T-helper 2 cell treated with Interferon-gamma antibody and Interleukin-4, amounts not matched to agents 100 ng/mL and 5 ng/mL, for 36 hours (primary cell): Measurements from ENCODE around the gene KIRREL3. TPM values are rescaled to one million over a fixed set of nuclear protein-coding genes. Genes with fewer than 3 reads are reported as not detected.

Experiments
- intact Hi-C: fragments of 100-400 bp; cut with micrococcal nuclease; formaldehyde crosslinking; loops from one replicate; pipeline ENCODE4 v1.15.1; 2023
- total RNA-seq: library from RNA; stranded (reverse); gene quantifications from 2 replicates; pipeline ENCODE4 v1.2.3, GENCODE V29; 2022

KIRREL3 gene
- total RNA-seq, 1 donor from 2014 or later, result not detected

GRCh38 chr11:126430581-126431335, 569.8 kb downstream of the KIRREL3 start:
- intact Hi-C loops, result no loop called here

- intact Hi-C loops, result no loop called here
These were observed 573.5 kb downstream of the KIRREL3 start for GRCh38 chr11:126426820-126427749.

- intact Hi-C loops, result no loop called here
These were observed 574.5 kb downstream of the KIRREL3 start for GRCh38 chr11:126426106-126426505.

- intact Hi-C loops, result no loop called here
These were observed 576.0 kb downstream of the KIRREL3 start for GRCh38 chr11:126424471-126425039.

- intact Hi-C loops, result no loop called here
These were observed 576.8 kb downstream of the KIRREL3 start for GRCh38 chr11:126423743-126424142.

- intact Hi-C loops, result no loop called here
These were observed 577.4 kb downstream of the KIRREL3 start for GRCh38 chr11:126423154-126423553.

- intact Hi-C loops, result no loop called here
These were observed 578.1 kb downstream of the KIRREL3 start for GRCh38 chr11:126422446-126422845.

GRCh38 chr11:126421271-126421671, 579.3 kb downstream of the KIRREL3 start:
- intact Hi-C loops, result no loop called here

- intact Hi-C loops, result no loop called here
These were observed 579.8 kb downstream of the KIRREL3 start for GRCh38 chr11:126420698-126421256.

- intact Hi-C loops, result loop anchor here (5.0 kb wide), 1 partner anchor 103 kb away; no protein-coding TSS in a partner anchor
These were observed 580.5 kb downstream of the KIRREL3 start for GRCh38 chr11:126419801-126420697.

GRCh38 chr11:126418887-126419286, 581.7 kb downstream of the KIRREL3 start:
- intact Hi-C loops, result loop anchor here (5.0 kb wide), 1 partner anchor 102 kb away; no protein-coding TSS in a partner anchor

GRCh38 chr11:126417091-126417862, 583.3 kb downstream of the KIRREL3 start:
- intact Hi-C loops, result loop anchor here (5.0 kb wide), 1 partner anchor 100 kb away; no protein-coding TSS in a partner anchor

- intact Hi-C loops, result loop anchor here (1.0 to 5.0 kb wide), 4 partner anchors 61 to 205 kb away; partner anchors contain the start of genes FAM118B, RPUSD4, ST3GAL4 and TIRAP
These were observed 584.0 kb downstream of the KIRREL3 start for GRCh38 chr11:126416542-126417090.

GRCh38 chr11:126415669-126416420, 584.7 kb downstream of the KIRREL3 start:
- intact Hi-C loops, result loop anchor here (1.0 to 5.0 kb wide), 4 partner anchors 61 to 205 kb away; partner anchors contain the start of genes FAM118B, RPUSD4, ST3GAL4 and TIRAP

- intact Hi-C loops, result loop anchor here (5.0 kb wide), 1 partner anchor 98 kb away; no protein-coding TSS in a partner anchor
These were observed 585.4 kb downstream of the KIRREL3 start for GRCh38 chr11:126415128-126415527.

- intact Hi-C loops, result loop anchor here (5.0 kb wide), 1 partner anchor 97 kb away; no protein-coding TSS in a partner anchor
These were observed 586.0 kb downstream of the KIRREL3 start for GRCh38 chr11:126414615-126415014.

GRCh38 chr11:126413843-126414405, 586.6 kb downstream of the KIRREL3 start:
- intact Hi-C loops, result no loop called here

- intact Hi-C loops, result no loop called here
These were observed 587.1 kb downstream of the KIRREL3 start for GRCh38 chr11:126413426-126413825.
